ENCODE data around the gene NPTXR.

- TF ChIP-seq CTCF (IDR thresholded peaks at IDR 0.05) (no peak), POLR2A (IDR thresholded peaks at IDR 0.05) (no peak), EP300 (IDR thresholded peaks at IDR 0.05) (no peak)
These were observed 34.2 kb upstream of the NPTXR start for GRCh38 chr22:38878001-38878400.
